GM18526 (cell line): ENCODE data around the gene EIF2B5.
A peak's percentile ranks its signal among the peaks of the same experiment; 100 is the strongest.

Source experiments
- POLR2A ChIP-seq: IDR thresholded peaks from 3 replicates; pipeline ENCODE4 v1.6.1; 2011; ENCODE audit not compliant: insufficient read length; ENCODE audit errors: extremely low read depth

EIF2B5 gene

GRCh38 chr3:184142199-184142598 lies 7.0 kb downstream of the EIF2B5 start:
- TF ChIP-seq POLR2A = no peak

- TF ChIP-seq POLR2A = no peak
These were observed 8.2 kb downstream of the EIF2B5 start for GRCh38 chr3:184143327-184143726.

GRCh38 chr3:184144505-184144904 lies 9.3 kb downstream of the EIF2B5 start:
- TF ChIP-seq POLR2A = no peak

- TF ChIP-seq POLR2A = no peak
These were observed 10.0 kb downstream of the EIF2B5 start for GRCh38 chr3:184145111-184145524.

GRCh38 chr3:184145751-184146270 lies 10.7 kb downstream of the EIF2B5 start:
- TF ChIP-seq POLR2A = no peak

- TF ChIP-seq POLR2A = no peak
These were observed 12.9 kb downstream of the EIF2B5 start for GRCh38 chr3:184148076-184148475.

- TF ChIP-seq POLR2A = no peak
These were observed 14.0 kb downstream of the EIF2B5 start for GRCh38 chr3:184149123-184149522.

GRCh38 chr3:184154885-184155643 lies 19.9 kb downstream of the EIF2B5 start, which contains the start of gene DVL3:
Gene DVL3 (plus strand): TSS chr3:184155377. CDS start chr3:184155636, 259 bp downstream.
- TF ChIP-seq POLR2A = peak; percentile 31

GRCh38 chr3:184155644-184156521 lies 20.7 kb downstream of the EIF2B5 start:
- TF ChIP-seq POLR2A = peak; percentile 0

GRCh38 chr3:184156522-184156955 lies 21.4 kb downstream of the EIF2B5 start:
- TF ChIP-seq POLR2A = no peak

- TF ChIP-seq POLR2A = no peak
These were observed 22.0 kb downstream of the EIF2B5 start for GRCh38 chr3:184157206-184157605.

GRCh38 chr3:184158404-184158803 lies 23.2 kb downstream of the EIF2B5 start:
- no peak for TF ChIP-seq POLR2A

- no peak for TF ChIP-seq POLR2A
These were observed 25.3 kb downstream of the EIF2B5 start for GRCh38 chr3:184160456-184160855.

- TF ChIP-seq POLR2A = no peak
These were observed 29.6 kb downstream of the EIF2B5 start for GRCh38 chr3:184164648-184165330.

- no peak for TF ChIP-seq POLR2A
These were observed 30.4 kb downstream of the EIF2B5 start for GRCh38 chr3:184165543-184165942.

GRCh38 chr3:184166671-184167070 lies 31.5 kb downstream of the EIF2B5 start:
- no peak for TF ChIP-seq POLR2A

- no peak for TF ChIP-seq POLR2A
These were observed 32.6 kb downstream of the EIF2B5 start for GRCh38 chr3:184167786-184168185.
